ENCODE data around the gene SLC2A1. TPM values are rescaled to one million over a fixed set of nuclear protein-coding genes. Genes with fewer than 3 reads are reported as not detected.

Gene SLC2A1
- total RNA-seq, 1 donor from 2014 or later, result 49.7 TPM

DNA sequence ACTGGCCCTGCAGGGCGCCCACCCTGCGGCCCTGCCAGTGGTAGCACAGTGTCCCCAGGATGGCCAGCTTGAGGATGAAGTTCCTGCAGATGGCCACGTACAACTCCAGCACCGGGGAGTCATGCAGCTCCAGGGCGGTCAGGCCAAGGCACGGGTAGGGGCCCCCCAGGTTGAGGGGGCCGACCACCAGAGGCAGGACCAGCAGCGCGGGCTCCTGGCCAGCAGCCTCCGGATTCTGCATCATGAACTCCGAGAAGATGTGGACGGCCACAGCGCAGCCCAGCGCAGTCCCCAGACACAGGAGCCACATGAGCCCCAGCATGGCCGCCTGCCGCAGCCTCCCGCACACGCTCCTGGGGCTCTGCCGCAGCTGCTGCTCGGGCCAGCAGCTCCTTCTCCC, 71.3 kb downstream of the SLC2A1 start:
- H3K27ac Mint-ChIP-seq, result no peak overlapping the region
- no peaks in the 10 kb centered on the region for H3K27me3 Mint-ChIP-seq
- H3K9me3 Mint-ChIP-seq (ENCODE audit: low read depth), result no peaks in the 10 kb centered on the region
- no peak overlapping the region for H3K4me3 Mint-ChIP-seq (ENCODE audit: low read depth)
- H3K4me1 Mint-ChIP-seq (ENCODE audit: low read depth), result no peaks in the 10 kb centered on the region
- DNase-seq (ENCODE audit: low spot score, unreplicated experiment), result no peak
- no peaks in the 10 kb centered on the region for H3K36me3 Mint-ChIP-seq (ENCODE audit: insufficient read depth)
- TF ChIP-seq, protein P1, sequence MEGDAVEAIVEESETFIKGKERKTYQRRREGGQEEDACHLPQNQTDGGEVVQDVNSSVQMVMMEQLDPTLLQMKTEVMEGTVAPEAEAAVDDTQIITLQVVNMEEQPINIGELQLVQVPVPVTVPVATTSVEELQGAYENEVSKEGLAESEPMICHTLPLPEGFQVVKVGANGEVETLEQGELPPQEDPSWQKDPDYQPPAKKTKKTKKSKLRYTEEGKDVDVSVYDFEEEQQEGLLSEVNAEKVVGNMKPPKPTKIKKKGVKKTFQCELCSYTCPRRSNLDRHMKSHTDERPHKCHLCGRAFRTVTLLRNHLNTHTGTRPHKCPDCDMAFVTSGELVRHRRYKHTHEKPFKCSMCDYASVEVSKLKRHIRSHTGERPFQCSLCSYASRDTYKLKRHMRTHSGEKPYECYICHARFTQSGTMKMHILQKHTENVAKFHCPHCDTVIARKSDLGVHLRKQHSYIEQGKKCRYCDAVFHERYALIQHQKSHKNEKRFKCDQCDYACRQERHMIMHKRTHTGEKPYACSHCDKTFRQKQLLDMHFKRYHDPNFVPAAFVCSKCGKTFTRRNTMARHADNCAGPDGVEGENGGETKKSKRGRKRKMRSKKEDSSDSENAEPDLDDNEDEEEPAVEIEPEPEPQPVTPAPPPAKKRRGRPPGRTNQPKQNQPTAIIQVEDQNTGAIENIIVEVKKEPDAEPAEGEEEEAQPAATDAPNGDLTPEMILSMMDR (IDR thresholded peaks at IDR 0.05; ENCODE audit: unreplicated experiment), result no peak

DNA sequence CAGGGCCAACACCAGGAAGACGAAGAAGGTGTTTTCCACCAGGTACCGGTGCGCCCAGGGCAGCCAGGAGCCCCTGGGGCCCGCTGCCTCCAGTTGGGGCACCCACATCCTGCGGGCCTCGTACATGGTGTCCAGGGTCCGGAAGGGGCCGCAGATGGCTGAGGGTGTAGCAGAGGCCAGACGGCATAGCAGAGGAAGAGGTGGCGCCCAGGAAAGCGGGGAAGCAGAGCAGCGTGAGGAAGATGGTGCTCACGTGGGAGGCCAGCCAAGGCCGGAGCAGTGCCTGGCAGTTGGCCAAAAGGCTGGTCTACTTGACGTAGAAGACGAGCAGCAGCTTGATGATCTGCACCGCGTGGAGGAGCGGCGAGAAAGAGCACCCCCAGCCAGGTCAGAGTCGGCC, 71.9 kb downstream of the SLC2A1 start:
- H3K9me3 Mint-ChIP-seq (ENCODE audit: low read depth), result no peaks in the 10 kb centered on the region
- DNase-seq (ENCODE audit: low spot score, unreplicated experiment), result no peak
- H3K27ac Mint-ChIP-seq, result no peak overlapping the region
- no peaks in the 10 kb centered on the region for H3K27me3 Mint-ChIP-seq
- H3K4me1 Mint-ChIP-seq (ENCODE audit: low read depth), result no peaks in the 10 kb centered on the region
- H3K36me3 Mint-ChIP-seq (ENCODE audit: insufficient read depth), result no peaks in the 10 kb centered on the region
- TF ChIP-seq, protein P1 (IDR thresholded peaks at IDR 0.05; ENCODE audit: unreplicated experiment), result no peak
- no peak overlapping the region for H3K4me3 Mint-ChIP-seq (ENCODE audit: low read depth)

DNA sequence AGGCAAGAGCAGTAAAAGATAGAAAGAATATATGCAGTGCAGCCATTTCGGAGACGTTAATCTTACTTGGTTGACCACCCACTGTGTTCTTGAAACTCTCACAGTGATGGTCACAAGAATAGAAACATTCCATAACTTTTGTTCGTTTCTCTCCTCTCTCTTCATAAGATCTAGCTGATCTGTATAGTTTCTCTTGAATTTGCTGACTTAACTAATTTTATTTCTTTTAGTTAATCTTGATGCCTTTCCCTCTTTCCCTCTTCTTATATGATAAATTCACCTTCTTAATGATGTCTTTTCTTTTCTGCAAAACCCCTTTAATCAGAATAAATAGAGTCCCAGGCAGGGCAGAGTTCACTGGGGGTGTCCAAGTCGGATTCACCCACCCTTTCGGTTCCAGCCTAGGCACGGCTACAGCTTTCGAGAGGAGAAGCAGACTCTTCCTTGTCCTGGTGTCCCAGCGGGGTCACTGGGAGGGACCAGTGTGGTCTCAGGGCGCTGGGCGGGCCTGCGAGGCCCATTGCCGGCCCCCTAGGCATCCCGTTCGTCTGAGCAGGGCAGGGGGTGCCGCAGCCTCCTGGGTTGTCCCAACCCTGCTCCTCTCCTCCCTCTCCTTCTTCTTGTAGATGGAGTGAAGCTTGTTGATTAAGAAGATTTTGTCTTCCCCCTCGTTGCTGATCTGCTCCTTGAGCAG, 72.5 kb downstream of the SLC2A1 start:
- Mint-ChIP-seq H3K4me3 (ENCODE audit: low read depth) (no peak overlapping the region), H3K4me1 (ENCODE audit: low read depth) (no peaks in the 10 kb centered on the region), H3K9me3 (ENCODE audit: low read depth) (no peaks in the 10 kb centered on the region), H3K27ac (no peak overlapping the region), H3K27me3 (no peaks in the 10 kb centered on the region), H3K36me3 (ENCODE audit: insufficient read depth) (no peaks in the 10 kb centered on the region)
- TF ChIP-seq, protein P1 (IDR thresholded peaks at IDR 0.05; ENCODE audit: unreplicated experiment), result no peak
- DNase-seq (ENCODE audit: low spot score, unreplicated experiment), result no peak

DNA sequence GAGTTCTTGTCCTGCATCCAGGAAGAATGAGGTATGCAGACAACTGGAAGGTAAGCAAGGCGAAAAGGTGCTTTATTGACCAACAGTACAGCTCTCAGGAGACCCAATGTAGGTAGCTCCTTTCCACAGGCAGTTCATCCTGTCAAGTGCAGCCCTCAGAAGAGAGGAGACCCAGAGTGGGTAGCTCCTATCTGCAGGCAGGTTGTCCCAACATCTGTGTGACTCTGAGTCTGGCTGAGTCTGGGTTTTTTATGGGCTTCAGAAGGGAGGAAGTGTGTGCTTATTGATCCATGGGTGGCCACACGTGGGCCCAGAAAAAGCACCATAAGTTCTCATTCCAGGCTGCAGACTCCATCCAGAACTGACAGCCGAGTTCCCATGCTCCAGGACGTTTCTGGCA, 78.3 kb downstream of the SLC2A1 start:
- Mint-ChIP-seq H3K4me3 (ENCODE audit: low read depth) (no peak overlapping the region), H3K36me3 (ENCODE audit: insufficient read depth) (no peaks in the 10 kb centered on the region), H3K27me3 (no peaks in the 10 kb centered on the region), H3K4me1 (ENCODE audit: low read depth) (peaks cover 7% of the 10 kb centered on the region), H3K9me3 (ENCODE audit: low read depth) (no peaks in the 10 kb centered on the region), H3K27ac (no peak overlapping the region)
- TF ChIP-seq, protein P1 (IDR thresholded peaks at IDR 0.05; ENCODE audit: unreplicated experiment), result no peak
- DNase-seq (ENCODE audit: low spot score, unreplicated experiment), result no peak

DNA sequence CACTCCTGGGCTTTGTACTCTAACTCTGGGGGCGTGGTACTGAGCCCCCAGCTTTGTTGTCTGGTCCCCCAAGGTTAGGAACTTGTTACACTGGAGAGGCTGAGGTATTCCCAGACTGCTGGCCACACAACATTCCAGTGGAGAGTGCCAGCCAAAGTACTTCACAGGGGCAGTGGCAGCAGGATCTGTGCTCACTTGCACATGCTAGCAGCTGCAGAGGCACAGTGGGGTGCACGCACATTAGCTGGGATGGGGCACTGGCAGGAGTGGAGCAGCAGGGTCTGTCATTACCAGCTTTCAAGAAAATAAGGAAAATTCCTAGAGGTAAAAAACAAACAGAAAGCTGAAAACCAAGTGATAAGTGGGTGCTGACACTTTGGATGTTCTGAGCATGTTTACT, 81.3 kb downstream of the SLC2A1 start:
- no peaks in the 10 kb centered on the region for H3K27me3 Mint-ChIP-seq
- no peak overlapping the region for H3K27ac Mint-ChIP-seq
- H3K4me1 Mint-ChIP-seq (ENCODE audit: low read depth), result peaks cover 11% of the 10 kb centered on the region
- no peak overlapping the region for H3K4me3 Mint-ChIP-seq (ENCODE audit: low read depth)
- DNase-seq (ENCODE audit: low spot score, unreplicated experiment), result no peak
- H3K9me3 Mint-ChIP-seq (ENCODE audit: low read depth), result peaks cover 15% of the 10 kb centered on the region
- TF ChIP-seq, protein P1 (IDR thresholded peaks at IDR 0.05; ENCODE audit: unreplicated experiment), result no peak
- no peaks in the 10 kb centered on the region for H3K36me3 Mint-ChIP-seq (ENCODE audit: insufficient read depth)
